Activated CD8-positive, alpha-beta memory T cell treated with anti-CD3 and anti-CD28 coated beads, Interleukin-2, amount 50 U/mL, for 1 hour (primary cell): Measurements from ENCODE around the gene ATG7.

ENCODE experiments used
- DNase-seq: peaks from one replicate; pipeline ENCODE4 v3.0.0-alpha.2; 2020; ENCODE audit errors: extremely low read depth

ATG7 gene

GRCh38 chr3:11349446-11349845 is 77.2 kb downstream of the ATG7 start:
- no peak for DNase-seq

- DNase-seq = no peak
Measured at GRCh38 chr3:11350374-11350773, 78.2 kb downstream of the ATG7 start.

GRCh38 chr3:11351451-11351850 is 79.3 kb downstream of the ATG7 start:
- no peak for DNase-seq

GRCh38 chr3:11356269-11356668 is 84.1 kb downstream of the ATG7 start:
- DNase-seq = no peak

- DNase-seq = no peak
Measured at GRCh38 chr3:11362600-11362999, 90.4 kb downstream of the ATG7 start.

GRCh38 chr3:11363715-11364114 is 91.5 kb downstream of the ATG7 start:
- no peak for DNase-seq

- no peak for DNase-seq
Measured at GRCh38 chr3:11364181-11364580, 92.0 kb downstream of the ATG7 start.

GRCh38 chr3:11367143-11367693 is 95.0 kb downstream of the ATG7 start:
- no peak for DNase-seq

GRCh38 chr3:11370191-11370590 is 98.0 kb downstream of the ATG7 start:
- no peak for DNase-seq

GRCh38 chr3:11370966-11371365 is 98.8 kb downstream of the ATG7 start:
- no peak for DNase-seq

- DNase-seq = no peak
Measured at GRCh38 chr3:11371747-11372146, 99.5 kb downstream of the ATG7 start.

GRCh38 chr3:11373235-11373634 is 101.0 kb downstream of the ATG7 start:
- DNase-seq = no peak

GRCh38 chr3:11373654-11374053 is 101.5 kb downstream of the ATG7 start:
- no peak for DNase-seq

GRCh38 chr3:11375333-11376088 is 103.3 kb downstream of the ATG7 start:
- no peak for DNase-seq

- no peak for DNase-seq
Measured at GRCh38 chr3:11377719-11378118, 105.5 kb downstream of the ATG7 start.

- no peak for DNase-seq
Measured at GRCh38 chr3:11379238-11379823, 107.1 kb downstream of the ATG7 start.

GRCh38 chr3:11379824-11380701 is 107.9 kb downstream of the ATG7 start:
- no peak for DNase-seq

GRCh38 chr3:11381141-11381540 is 108.9 kb downstream of the ATG7 start:
- DNase-seq = no peak

- DNase-seq = no peak
Measured at GRCh38 chr3:11381563-11381962, 109.4 kb downstream of the ATG7 start.

- no peak for DNase-seq
Measured at GRCh38 chr3:11382146-11382745, 110.0 kb downstream of the ATG7 start.

- DNase-seq = no peak
Measured at GRCh38 chr3:11384074-11384473, 111.9 kb downstream of the ATG7 start.

GRCh38 chr3:11385326-11385725 is 113.1 kb downstream of the ATG7 start:
- no peak for DNase-seq
